Urinary bladder (tissue), 4 donors: Measurements from ENCODE around the gene RANGRF. TPM values are rescaled to one million over a fixed set of nuclear protein-coding genes. Genes with fewer than 3 reads are reported as not detected.

Experiments used
- DNase-seq: peaks from one replicate; pipeline ENCODE4 v3.0.0-alpha.2; 2015; ENCODE audit errors: extremely low spot score
- H3K27ac ChIP-seq: one replicate; pipeline ENCODE4 v1.5.1; 2013; ENCODE audit warnings: low read depth, mild to moderate bottlenecking, moderate library complexity
- H3K36me3 ChIP-seq: one replicate; pipeline ENCODE4 v1.6.1; 2013; ENCODE audit warnings: mild to moderate bottlenecking, moderate library complexity; ENCODE audit not compliant: insufficient read depth
- H3K4me1 ChIP-seq: one replicate; pipeline ENCODE4 v1.6.1; 2013; ENCODE audit warnings: mild to moderate bottlenecking, moderate library complexity; ENCODE audit not compliant: insufficient read depth
- H3K4me3 ChIP-seq: one replicate; pipeline ENCODE4 v1.5.1; 2013; ENCODE audit warnings: low read depth, low read length
- whole genome bisulfite sequencing: extraction: QIAGEN DNeasy Blood & Tissue Kit; methylation state at CpG from one replicate; pipeline ENCODE4 v1.1.7; 2013; 5-methylcytosine and 5-hydroxymethylcytosine counted together
- polyA plus RNA-seq: library from polyadenylated mRNA; stranded (reverse); fragments of 200-250 nt; gene quantifications from one replicate; pipeline ENCODE4 v1.2.3, GENCODE V29; 2013
- small RNA-seq: library from RNA; depleted of rRNA; stranded (forward); fragments of <200 nt; gene quantifications from one replicate; pipeline ENCODE3, GENCODE V24; 2014
- total RNA-seq: library from RNA; depleted of rRNA; stranded (reverse); fragments of >200 nt; gene quantifications from one replicate; pipeline ENCODE4 v1.2.3, GENCODE V29; 2014
- donor health status: healthy with polysubstance abuse.
- donor health status: healthy.

The RANGRF gene
- total and polyA plus RNA-seq, 2 donors: 4.3 to 49.3 TPM

DNA sequence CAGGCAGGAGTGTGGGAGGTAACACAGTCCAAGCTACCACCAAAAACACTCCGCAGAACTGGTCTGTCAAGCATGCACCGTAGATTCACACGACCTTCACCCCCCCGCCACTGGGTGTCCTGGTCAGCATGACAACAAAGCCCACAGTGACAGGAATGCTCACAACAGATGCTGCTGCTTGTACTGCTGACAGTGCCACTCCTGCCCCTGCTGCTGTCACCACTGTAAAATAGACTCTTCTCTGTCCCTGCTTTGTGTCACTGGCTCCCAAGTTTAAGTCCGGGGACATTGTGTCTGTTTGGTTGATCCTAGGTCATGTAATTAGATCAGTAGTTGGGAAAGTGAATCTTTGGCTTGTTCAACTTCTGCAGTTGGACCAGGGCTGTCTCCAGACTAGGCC lies 44.2 kb downstream of the RANGRF start:
- H3K4me1 ChIP-seq: no peaks in the 10 kb centered on the region
- H3K36me3 ChIP-seq: no peaks in the 10 kb centered on the region
- DNase-seq: no peak
- no peak overlapping the region for H3K4me3 ChIP-seq
- WGBS: 33% methylated on average over 5 of the region's 5 CpGs
- no peak overlapping the region for H3K27ac ChIP-seq

- no peaks in the 10 kb centered on the region for H3K4me1 ChIP-seq
- H3K36me3 ChIP-seq: no peaks in the 10 kb centered on the region
- no peak overlapping the region for H3K27ac ChIP-seq
- DNase-seq: no peak
- 85% methylated on average over 4 of the region's 4 CpGs for WGBS
- no peak overlapping the region for H3K4me3 ChIP-seq
Measured at GRCh38 chr17:8333281-8333680, 44.8 kb downstream of the RANGRF start.

DNA sequence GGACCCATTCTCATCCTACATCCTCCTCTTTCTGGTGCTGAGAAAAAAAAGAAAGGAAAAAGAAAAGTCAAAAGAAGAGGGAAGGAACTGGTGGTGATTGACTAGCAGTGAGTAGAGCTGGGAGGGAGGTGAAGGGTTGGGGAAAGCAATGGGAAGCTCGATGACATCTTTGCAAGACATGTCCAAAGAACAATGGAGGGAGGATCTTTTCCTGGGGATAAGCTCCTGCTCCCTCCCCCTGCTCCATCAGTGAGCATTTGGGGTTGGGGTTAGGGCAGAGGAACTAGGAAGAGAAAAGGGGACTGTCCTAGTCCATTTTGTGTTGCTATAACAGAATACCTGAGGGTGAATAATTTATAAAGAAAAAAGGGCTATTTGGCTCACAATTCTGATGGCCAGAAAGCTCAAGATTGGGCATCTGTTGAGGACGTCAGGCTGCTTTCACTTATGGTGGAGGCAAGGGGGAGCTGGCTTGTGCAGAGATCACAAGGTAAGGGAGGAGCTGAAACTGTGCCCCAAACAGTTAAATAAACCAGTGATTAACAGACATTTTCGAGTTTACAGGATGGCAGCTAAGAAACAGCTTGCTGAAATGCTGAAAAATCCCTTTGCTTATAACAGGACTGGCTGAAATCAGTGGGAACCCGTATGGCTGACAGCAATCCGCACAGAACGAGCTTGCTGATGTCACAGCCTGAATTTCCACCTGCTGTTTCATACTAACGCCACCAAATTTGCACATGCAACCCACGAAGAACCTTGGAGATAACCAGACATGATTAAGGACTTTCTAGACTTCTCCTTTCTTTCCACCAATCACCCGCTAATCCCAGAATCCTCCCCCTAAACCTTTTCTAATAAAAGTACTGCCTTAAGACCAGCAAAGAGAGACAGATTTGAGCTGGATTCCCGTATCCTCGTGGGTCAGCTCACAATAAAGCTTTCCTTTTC lies 49.6 kb downstream of the RANGRF start:
- Histone ChIP-seq H3K27ac (no peak overlapping the region), H3K36me3 (no peaks in the 10 kb centered on the region), H3K4me1 (no peaks in the 10 kb centered on the region), H3K4me3 (no peak overlapping the region)
- 19% methylated on average over 11 of the region's 11 CpGs for WGBS
- no peak for DNase-seq

DNA sequence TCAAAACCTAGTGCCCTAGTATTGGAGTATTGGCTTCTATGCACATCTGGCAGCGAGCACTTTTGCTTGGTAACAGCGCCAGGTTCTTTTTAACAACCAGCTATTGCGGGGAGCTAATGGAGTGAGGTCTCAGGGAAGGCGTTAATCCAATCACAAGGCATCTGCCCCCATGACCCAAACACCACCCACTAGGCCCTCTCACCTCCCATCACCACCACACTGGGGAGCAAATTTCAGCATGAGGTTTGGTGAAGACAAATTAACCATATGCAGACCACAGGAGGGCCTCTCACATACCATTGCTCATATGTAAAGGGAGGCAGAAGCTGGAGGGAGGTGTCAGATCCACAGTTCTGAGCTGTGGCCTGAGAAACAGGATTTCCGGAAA lies 50.3 kb downstream of the RANGRF start:
- WGBS: 61% methylated on average over 5 of the region's 5 CpGs
- H3K4me3 ChIP-seq: no peak overlapping the region
- H3K36me3 ChIP-seq: no peaks in the 10 kb centered on the region

DNA sequence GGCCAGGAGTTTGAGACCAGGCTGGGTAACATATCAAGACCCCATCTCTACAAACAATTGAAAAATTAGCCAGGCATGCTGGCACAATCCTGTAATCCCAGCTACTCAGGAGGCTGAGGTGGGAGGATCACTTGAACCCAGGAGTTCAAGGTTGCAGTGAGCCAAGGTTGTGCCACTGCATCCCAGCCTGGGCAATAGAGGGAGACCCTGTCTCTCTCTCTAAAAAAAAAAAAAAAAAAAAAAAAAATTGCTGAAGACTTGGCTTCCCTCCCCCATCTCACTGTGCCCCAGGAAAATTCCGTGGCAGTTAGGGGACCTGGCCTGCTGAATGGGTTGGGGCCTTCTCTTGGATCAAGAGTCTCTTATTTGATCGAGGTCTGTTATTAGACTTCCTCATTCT lies 51.1 kb downstream of the RANGRF start, which contains the start of gene ODF4:
Gene ODF4 (plus strand): TSS at position 301 of the 400 bp plus-strand sequence. CDS start 212 bp downstream, outside the sequence.
- no peak within 1 kb of the TSS for H3K4me3 ChIP-seq

More for the DNA sequence above, 50.3 kb downstream of the RANGRF start:
- no peak for DNase-seq
- no peaks in the 10 kb centered on the region for H3K4me1 ChIP-seq
- no peak overlapping the region for H3K27ac ChIP-seq

More for the DNA sequence above, 51.1 kb downstream of the RANGRF start, which contains the start of gene ODF4:
- no peaks in the 10 kb centered on the region for H3K36me3 ChIP-seq
- 77% methylated on average over 2 of the region's 2 CpGs for WGBS
- no peak within 1 kb of the TSS for H3K27ac ChIP-seq
- H3K4me1 ChIP-seq: no peaks in the 10 kb centered on the region
- no peak for DNase-seq

Small RNAs within 50 kb of the gene (small RNA-seq; reads per million reads assigned to genes)
- not detected for gene RF00265

Other genes starting within 250 kb of the RANGRF start
- gene ALOX15B, start 249.6 kb upstream of the RANGRF start, total RNA-seq: not detected
- gene ALOX15B, start 249.6 kb upstream of the RANGRF start, polyA plus RNA-seq: 5.6 TPM
- 0.11 TPM for gene ALOX12B, start 201.0 kb upstream of the RANGRF start, total RNA-seq
- gene ALOX12B, start 201.0 kb upstream of the RANGRF start, polyA plus RNA-seq: not detected
- not detected for gene ALOXE3, start 170.2 kb upstream of the RANGRF start, total RNA-seq
- not detected for gene ALOXE3, start 170.2 kb upstream of the RANGRF start, polyA plus RNA-seq
- gene HES7, start 164.6 kb upstream of the RANGRF start, total RNA-seq: not detected
- gene HES7, start 164.6 kb upstream of the RANGRF start, polyA plus RNA-seq: 0.24 TPM
- 29.9 TPM for gene PER1, start 136.3 kb upstream of the RANGRF start, total RNA-seq
- gene PER1, start 136.3 kb upstream of the RANGRF start, polyA plus RNA-seq: 183 TPM
- gene VAMP2, start 125.7 kb upstream of the RANGRF start, total RNA-seq: 12.1 TPM
- 81.4 TPM for gene VAMP2, start 125.7 kb upstream of the RANGRF start, polyA plus RNA-seq
- 40.4 TPM for gene TMEM107, start 112.3 kb upstream of the RANGRF start, total RNA-seq
- 21.6 TPM for gene TMEM107, start 112.3 kb upstream of the RANGRF start, polyA plus RNA-seq
- gene BORCS6, start 98.5 kb upstream of the RANGRF start, total RNA-seq: 3.6 TPM
- gene BORCS6, start 98.5 kb upstream of the RANGRF start, polyA plus RNA-seq: 14.9 TPM
- 9.3 TPM for gene AURKB, start 78.1 kb upstream of the RANGRF start, total RNA-seq
- gene AURKB, start 78.1 kb upstream of the RANGRF start, polyA plus RNA-seq: 0.66 TPM
- 7.9 TPM for gene CTC1, start 40.6 kb upstream of the RANGRF start, total RNA-seq
- 16.1 TPM for gene CTC1, start 40.6 kb upstream of the RANGRF start, polyA plus RNA-seq
- 13.6 TPM for gene PFAS, start 39.4 kb upstream of the RANGRF start, total RNA-seq
- gene PFAS, start 39.4 kb upstream of the RANGRF start, polyA plus RNA-seq: 13.1 TPM
- gene SLC25A35, start 6.7 kb downstream of the RANGRF start, total RNA-seq: 1.2 TPM
- 6.0 TPM for gene SLC25A35, start 6.7 kb downstream of the RANGRF start, polyA plus RNA-seq
- 3.7 TPM for gene ARHGEF15, start 21.6 kb downstream of the RANGRF start, total RNA-seq
- gene ARHGEF15, start 21.6 kb downstream of the RANGRF start, polyA plus RNA-seq: 13.0 TPM
- not detected for gene ODF4, start 51.2 kb downstream of the RANGRF start, total RNA-seq
- not detected for gene ODF4, start 51.2 kb downstream of the RANGRF start, polyA plus RNA-seq
- gene RPL26, start 94.5 kb downstream of the RANGRF start, total RNA-seq: 3,064 TPM
- 3,805 TPM for gene RPL26, start 94.5 kb downstream of the RANGRF start, polyA plus RNA-seq
- not detected for gene RNF222, start 109.2 kb downstream of the RANGRF start, total RNA-seq
- gene RNF222, start 109.2 kb downstream of the RANGRF start, polyA plus RNA-seq: not detected
- 57.4 TPM for gene NDEL1, start 147.2 kb downstream of the RANGRF start, total RNA-seq
- 43.9 TPM for gene NDEL1, start 147.2 kb downstream of the RANGRF start, polyA plus RNA-seq